Right cardiac atrium (tissue), 5 donors: ENCODE data around the gene POLK. TPM values are rescaled to one million over a fixed set of nuclear protein-coding genes. Genes with fewer than 3 reads are reported as not detected.

Source experiments
- ATAC-seq, 2 donors: fragments of 200-7000 bp; cut with Tn5 transposase; one replicate each; pipeline versions ENCODE4 v1.8.0 to v1.9.1; 2020; ENCODE audit warnings: moderate library complexity in 2 of 2, mild to moderate bottlenecking in 1 of 2
- DNase-seq, 3 donors: peaks; one replicate each; pipeline ENCODE4 v3.0.0-alpha.2; 2020
- H3K27ac ChIP-seq: one replicate; pipeline ENCODE4 v1.5.1; 2013; ENCODE audit warnings: mild to moderate bottlenecking, low read length, control low read depth, moderate library complexity
- H3K27me3 ChIP-seq: one replicate; pipeline ENCODE4 v1.6.1; 2013; ENCODE audit not compliant: control insufficient read depth, insufficient read depth
- H3K4me1 ChIP-seq: one replicate; pipeline ENCODE4 v1.6.1; 2013; ENCODE audit warnings: low read length; ENCODE audit not compliant: control insufficient read depth, insufficient read depth
- H3K4me3 ChIP-seq: one replicate; pipeline ENCODE4 v1.5.1; 2013; ENCODE audit warnings: low read length, control low read depth
- H3K9me3 ChIP-seq: one replicate; pipeline ENCODE4 v1.6.1; 2013; ENCODE audit warnings: low read length; ENCODE audit not compliant: control insufficient read depth
- WGBS: extraction: QIAGEN DNeasy Blood & Tissue Kit; methylation state at CpG from one replicate; pipeline ENCODE4 v1.1.7; 2013; 5-methylcytosine and 5-hydroxymethylcytosine counted together
- intact Hi-C, 4 donors: fragments of 100-400 bp; cut with DNase I; formaldehyde crosslinking; loops; one replicate each; pipeline versions ENCODE4 v1.11.0 to v1.14.0; 2022 to 2023
- polyA plus RNA-seq: library from polyadenylated mRNA; stranded (reverse); fragments of 200-250 nt; gene quantifications from one replicate; pipeline ENCODE4 v1.2.3, GENCODE V29; 2013
- total RNA-seq, 4 donors: library from RNA; stranded (reverse); fragmentation: NEBNext Ultra II Directional; extraction: Animal tissue kit (Norgen Biotek cat#: 25700); gene quantifications; one replicate each; pipeline ENCODE4 v1.2.1, GENCODE V29; 2021
- donor health status: healthy with polysubstance abuse.
- donor health status: DM: no; HTN: yes; CAD: no.
- donor health status: DM: no; HTN: no; CAD: no.
- donor health status: DM: no; HTN: yes; CAD: no; lungs with severe emphysema.
- donor health status: DM: yes; HTN: yes; CAD: no.

Gene POLK
- total and polyA plus RNA-seq, 5 donors = 7.2 to 25.7 (median 24.3) TPM

DNA sequence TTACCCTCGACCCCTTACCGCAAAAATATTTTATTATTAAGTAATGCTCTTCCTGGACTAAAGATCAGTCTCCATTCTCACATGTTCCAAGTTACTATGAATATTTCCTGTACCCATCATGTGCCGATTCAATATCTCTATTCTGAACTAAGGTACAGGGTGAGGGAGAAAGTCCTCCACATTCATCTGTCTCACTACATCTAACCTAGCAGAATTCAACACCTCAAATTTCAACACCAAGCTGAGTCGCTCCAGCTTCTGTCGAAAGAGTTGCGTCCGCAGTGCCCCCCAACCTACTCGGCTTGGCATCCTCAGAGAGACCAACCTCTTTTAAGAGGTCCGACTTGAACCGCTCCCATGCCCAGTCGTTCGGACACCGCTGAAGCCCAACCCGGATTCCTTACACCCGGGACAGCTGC, 1.3 kb upstream of the POLK start:
- peak overlapping the region; percentile 81 for H3K27ac ChIP-seq
- H3K4me3 ChIP-seq = peak overlapping the region; percentile 87
- H3K4me1 ChIP-seq = no peaks in the 10 kb centered on the region
- intact Hi-C loops = loop anchor here in 1 of 4 donors (5.0 kb wide), 1 partner anchor 57 kb away; no protein-coding TSS in a partner anchor
- H3K27me3 ChIP-seq = no peaks in the 10 kb centered on the region
- no peak for DNase-seq
- under 1% methylated on average over 15 of the region's 15 CpGs for WGBS
- peak; percentile 42 to 60 for ATAC-seq
- no peaks in the 10 kb centered on the region for H3K9me3 ChIP-seq

- ATAC-seq = peak; percentile 79
- DNase-seq = peak; percentile 51 to 83 (median 78)
- no peaks in the 10 kb centered on the region for H3K4me1 ChIP-seq
- H3K9me3 ChIP-seq = no peaks in the 10 kb centered on the region
- no peaks in the 10 kb centered on the region for H3K27me3 ChIP-seq
- peak overlapping the region; percentile 87 for H3K4me3 ChIP-seq
- peak overlapping the region; percentile 81 for H3K27ac ChIP-seq
- intact Hi-C loops = loop anchor here in 1 of 4 donors (5.0 kb wide), 1 partner anchor 56 kb away; no protein-coding TSS in a partner anchor
- under 1% methylated on average over 54 of the region's 54 CpGs for WGBS
Measured at GRCh38 chr5:75510836-75511434, 756 bp upstream of the POLK start.

DNA sequence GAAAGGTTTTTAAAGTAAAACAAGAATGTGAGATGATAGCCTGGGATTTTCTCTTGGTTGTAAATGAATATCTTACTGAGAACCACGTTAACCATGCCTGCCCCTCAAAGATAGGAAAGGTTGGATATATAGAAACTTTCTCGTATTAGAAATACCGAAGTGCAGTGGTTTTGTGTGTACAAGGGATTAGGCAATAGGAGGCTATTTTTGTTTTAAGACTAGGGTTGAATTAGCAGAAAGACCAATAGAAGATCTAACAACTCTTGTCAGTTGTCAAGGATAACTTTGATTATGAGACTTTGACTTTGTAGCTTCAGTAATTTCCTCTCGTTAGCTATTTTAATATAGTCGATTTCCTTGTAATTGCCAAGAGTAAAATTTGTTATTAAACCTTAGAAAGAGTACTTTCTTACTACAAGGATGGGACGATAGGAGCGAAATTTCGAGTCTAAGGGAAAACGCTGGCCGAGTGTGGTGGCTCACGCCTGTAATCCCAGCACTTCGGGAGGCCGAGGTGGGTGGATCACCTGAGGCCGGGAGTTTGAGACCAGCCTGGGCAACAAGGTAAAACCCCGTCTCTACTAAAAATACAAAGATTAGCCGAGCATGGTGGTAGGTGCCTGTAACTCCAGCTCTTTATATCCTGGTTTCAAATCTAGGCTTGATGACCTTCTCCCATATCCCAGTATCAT, 838 bp downstream of the POLK start:
- no peak overlapping the region for H3K27ac ChIP-seq
- peak overlapping the region; percentile 81 for H3K4me3 ChIP-seq
- no peaks in the 10 kb centered on the region for H3K27me3 ChIP-seq
- no peaks in the 10 kb centered on the region for H3K9me3 ChIP-seq
- DNase-seq (peak in 1 of 3 donors; percentile 41), ATAC-seq (no peak)
- H3K4me1 ChIP-seq = no peaks in the 10 kb centered on the region
- intact Hi-C loops = loop anchor here in 1 of 4 donors (5.0 kb wide), 1 partner anchor 55 kb away; no protein-coding TSS in a partner anchor
- WGBS = 70% methylated on average over 16 of the region's 16 CpGs

DNA sequence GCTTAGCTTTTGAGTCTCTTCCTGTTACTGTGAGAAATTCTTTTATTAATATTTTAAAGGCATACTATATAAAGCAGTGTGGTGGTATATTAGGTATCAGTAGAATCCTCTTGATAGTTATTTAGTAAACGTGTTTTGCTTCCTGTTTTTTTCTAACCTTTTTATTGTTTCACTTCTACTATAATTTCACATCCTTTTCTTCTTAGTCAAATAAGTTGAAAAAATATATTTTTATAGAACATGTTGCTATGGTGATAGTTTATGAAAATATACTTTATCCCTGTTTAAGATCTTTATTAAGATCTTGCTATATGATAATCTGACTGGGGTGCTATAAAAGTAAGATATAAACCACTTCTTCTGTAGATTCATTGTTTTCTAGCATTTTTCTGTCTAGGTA, 2.1 kb downstream of the POLK start:
- H3K27ac ChIP-seq = no peak overlapping the region
- 35% methylated on average over 1 of the region's 1 CpG for WGBS
- DNase-seq (no peak), ATAC-seq (no peak)
- peaks cover 2% of the 10 kb centered on the region for H3K4me1 ChIP-seq
- intact Hi-C loops = loop anchor here in 1 of 4 donors (5.0 kb wide), 1 partner anchor 53 kb away; no protein-coding TSS in a partner anchor
- no peaks in the 10 kb centered on the region for H3K27me3 ChIP-seq
- H3K9me3 ChIP-seq = no peaks in the 10 kb centered on the region
- H3K4me3 ChIP-seq = no peak overlapping the region

DNA sequence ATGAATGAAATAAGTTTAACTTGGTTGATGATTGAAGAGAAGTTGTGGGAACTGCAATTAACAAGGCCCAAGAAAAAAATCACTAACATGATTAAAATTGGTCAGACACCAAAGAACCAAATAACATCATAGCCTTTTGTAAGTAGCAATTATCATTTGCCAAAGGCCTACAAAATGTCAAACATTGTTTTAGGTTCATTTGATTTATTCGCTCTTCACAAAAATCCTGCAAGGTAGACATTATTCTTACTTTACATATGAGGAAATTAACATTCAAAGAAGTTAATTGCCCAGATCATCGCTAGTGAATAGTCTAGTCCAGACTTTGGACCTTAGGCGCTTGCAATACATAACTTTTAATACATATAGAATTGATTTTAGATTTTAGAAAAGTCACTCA, 2.6 kb downstream of the POLK start:
- Histone ChIP-seq H3K27me3 (no peaks in the 10 kb centered on the region), H3K4me3 (no peak overlapping the region), H3K9me3 (no peaks in the 10 kb centered on the region), H3K4me1 (peaks cover 3% of the 10 kb centered on the region), H3K27ac (no peak overlapping the region)
- ATAC-seq (no peak), DNase-seq (no peak)
- intact Hi-C loops = loop anchor here in 1 of 4 donors (5.0 kb wide), 1 partner anchor 53 kb away; no protein-coding TSS in a partner anchor
- WGBS = 98% methylated on average over 3 of the region's 3 CpGs

DNA sequence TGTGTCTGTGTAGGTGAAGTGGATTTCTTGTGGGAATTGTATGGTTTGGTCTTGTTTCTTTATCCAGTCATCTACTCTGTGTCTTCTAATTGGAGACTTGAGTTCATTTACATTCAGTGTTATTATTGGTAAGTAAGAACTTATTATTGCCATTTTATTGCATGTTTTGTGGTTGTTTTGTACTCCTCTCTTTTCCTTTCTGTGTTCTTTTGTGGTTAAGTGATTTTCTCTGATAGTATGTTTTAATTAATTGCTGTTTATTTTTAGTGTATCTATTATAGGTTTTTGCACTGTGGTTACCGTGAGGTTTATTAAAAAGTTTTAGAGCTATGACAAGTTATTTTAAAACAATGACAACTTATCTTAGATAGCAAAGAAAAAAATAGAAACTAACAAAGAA, 8.1 kb downstream of the POLK start:
- no peak for ATAC-seq
- H3K4me1 ChIP-seq = peaks cover 6% of the 10 kb centered on the region
- H3K4me3 ChIP-seq = no peak overlapping the region
- no peaks in the 10 kb centered on the region for H3K27me3 ChIP-seq
- no peaks in the 10 kb centered on the region for H3K9me3 ChIP-seq
- 64% methylated on average over 1 of the region's 1 CpG for WGBS
- H3K27ac ChIP-seq = no peak overlapping the region
- DNase-seq = no peak
- intact Hi-C loops = no loop called here

GRCh38 chr5:75521195-75521594, 9.5 kb downstream of the POLK start:
- DNase-seq (no peak), ATAC-seq (no peak)
- Histone ChIP-seq H3K4me1 (peaks cover 7% of the 10 kb centered on the region), H3K27me3 (no peaks in the 10 kb centered on the region), H3K9me3 (no peaks in the 10 kb centered on the region), H3K4me3 (no peak overlapping the region), H3K27ac (no peak overlapping the region)
- WGBS = 92% methylated on average over 2 of the region's 2 CpGs
- intact Hi-C loops = no loop called here

DNA sequence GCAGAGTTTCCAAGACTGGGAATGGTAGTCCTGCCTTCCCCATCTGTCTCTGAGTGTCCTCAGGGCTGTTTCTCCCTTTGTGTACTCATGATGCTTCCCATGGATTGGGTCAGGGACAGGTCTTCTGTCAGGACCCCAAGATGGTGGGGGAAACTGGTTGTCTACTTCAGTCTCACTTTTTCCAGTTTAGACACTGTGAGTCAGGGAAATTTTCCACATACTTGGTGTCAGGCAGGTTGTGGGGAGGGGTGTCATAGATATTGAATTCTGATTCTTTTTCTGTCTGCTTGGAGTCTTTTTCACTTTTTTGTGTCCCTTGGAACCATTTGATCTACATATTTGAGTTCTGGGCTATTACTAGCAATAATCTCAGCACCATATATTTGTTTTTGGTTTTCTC, 10.3 kb downstream of the POLK start:
- H3K27me3 ChIP-seq = no peaks in the 10 kb centered on the region
- intact Hi-C loops = no loop called here
- no peak overlapping the region for H3K27ac ChIP-seq
- no peak overlapping the region for H3K4me3 ChIP-seq
- H3K4me1 ChIP-seq = peaks cover 7% of the 10 kb centered on the region
- no peak for ATAC-seq
- H3K9me3 ChIP-seq = no peaks in the 10 kb centered on the region
- DNase-seq = no peak

DNA sequence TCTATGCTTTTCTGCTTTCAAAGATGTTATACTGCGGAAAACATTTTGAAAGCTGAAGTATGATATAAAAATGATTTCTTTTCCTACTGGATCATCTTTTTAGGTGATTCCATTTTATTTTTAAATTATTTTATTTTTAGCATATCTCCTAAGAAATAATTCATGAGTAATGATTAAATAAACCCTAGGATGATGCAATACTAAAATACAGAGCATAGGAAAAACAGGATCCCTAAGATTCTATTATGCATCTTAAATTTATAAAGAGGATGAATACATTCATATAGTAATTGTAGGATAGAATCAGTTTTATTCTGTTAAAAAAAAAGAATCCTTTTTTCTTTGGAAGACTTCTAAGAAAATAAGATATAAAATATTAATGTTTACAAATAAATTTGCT, 10.9 kb downstream of the POLK start:
- ATAC-seq (no peak), DNase-seq (no peak)
- Histone ChIP-seq H3K4me3 (no peak overlapping the region), H3K4me1 (peaks cover 7% of the 10 kb centered on the region), H3K27ac (no peak overlapping the region), H3K27me3 (no peaks in the 10 kb centered on the region), H3K9me3 (no peaks in the 10 kb centered on the region)
- intact Hi-C loops = no loop called here
- 99% methylated on average over 1 of the region's 1 CpG for WGBS

DNA sequence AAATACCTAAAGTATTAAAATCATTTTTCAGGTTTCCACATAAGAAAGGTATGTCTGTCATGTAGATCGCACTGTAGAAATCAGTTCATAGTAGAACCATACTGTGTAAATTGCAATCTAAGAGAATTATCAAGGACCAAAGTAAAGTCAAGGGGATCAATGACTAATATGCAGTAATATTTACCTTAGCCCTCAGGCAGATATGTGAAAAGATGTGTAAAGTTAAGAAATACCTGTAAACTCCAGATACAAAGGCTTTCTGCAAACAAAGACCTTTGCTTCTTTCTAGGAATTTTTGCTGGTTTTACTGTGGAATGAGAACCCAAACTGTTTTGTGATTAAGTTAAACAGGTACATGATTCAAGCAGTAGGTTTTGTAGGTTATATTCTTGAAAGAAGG, 11.6 kb downstream of the POLK start:
- Histone ChIP-seq H3K27me3 (no peaks in the 10 kb centered on the region), H3K4me3 (no peak overlapping the region), H3K4me1 (peaks cover 7% of the 10 kb centered on the region), H3K9me3 (no peaks in the 10 kb centered on the region), H3K27ac (no peak overlapping the region)
- 99% methylated on average over 1 of the region's 1 CpG for WGBS
- DNase-seq (no peak), ATAC-seq (no peak)
- intact Hi-C loops = no loop called here

DNA sequence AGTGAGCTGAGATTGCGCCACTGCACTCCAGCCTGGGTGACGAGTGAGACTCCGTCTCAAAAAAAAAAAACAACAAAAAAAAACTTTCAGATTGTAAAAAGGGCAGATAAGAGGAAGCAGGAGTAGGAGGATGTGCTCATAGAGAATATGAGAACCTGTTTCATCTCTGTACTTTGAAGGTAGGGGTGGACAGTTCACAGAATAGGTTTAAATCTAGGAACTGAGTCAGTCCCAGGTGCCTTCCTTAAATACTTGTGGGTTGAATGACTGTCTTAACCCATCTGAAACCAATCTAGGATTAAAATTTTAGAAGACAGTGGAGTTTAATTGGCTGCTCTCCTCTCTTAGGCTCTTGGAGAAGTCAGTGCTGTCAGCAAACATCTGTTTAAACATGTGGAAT, 12.4 kb downstream of the POLK start:
- Histone ChIP-seq H3K27ac (no peak overlapping the region), H3K27me3 (no peaks in the 10 kb centered on the region), H3K9me3 (no peaks in the 10 kb centered on the region), H3K4me1 (peaks cover 4% of the 10 kb centered on the region), H3K4me3 (no peak overlapping the region)
- ATAC-seq = no peak
- DNase-seq = no peak
- 83% methylated on average over 3 of the region's 3 CpGs for WGBS
- intact Hi-C loops = no loop called here
